HL-60/S4 (cell line): ENCODE results near the gene PLEKHG3.

ENCODE experiments used
- in situ Hi-C: fragments of 300-500 bp; cut with MboI; formaldehyde crosslinking; loops from 2 replicates; pipeline ENCODE4 v1.14.3; 2022; ENCODE audit warnings: low sequenced_read_pairs

Gene PLEKHG3

DNA sequence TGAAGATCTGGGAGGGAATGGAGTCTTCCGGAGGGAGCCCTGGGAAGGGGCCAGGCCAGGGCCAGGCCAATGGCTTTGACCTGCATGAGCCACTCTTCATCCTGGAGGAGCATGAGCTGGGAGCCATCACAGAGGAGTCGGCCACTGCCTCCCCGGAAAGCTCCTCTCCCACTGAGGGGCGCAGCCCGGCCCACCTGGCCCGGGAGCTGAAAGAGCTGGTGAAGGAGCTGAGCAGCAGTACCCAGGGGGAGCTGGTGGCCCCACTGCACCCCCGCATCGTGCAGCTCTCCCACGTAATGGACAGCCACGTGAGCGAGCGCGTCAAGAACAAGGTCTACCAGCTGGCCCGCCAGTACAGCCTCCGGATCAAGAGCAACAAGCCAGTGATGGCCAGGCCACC lies 37.7 kb downstream of the PLEKHG3 start:
- in situ Hi-C loops: no loop called here

DNA sequence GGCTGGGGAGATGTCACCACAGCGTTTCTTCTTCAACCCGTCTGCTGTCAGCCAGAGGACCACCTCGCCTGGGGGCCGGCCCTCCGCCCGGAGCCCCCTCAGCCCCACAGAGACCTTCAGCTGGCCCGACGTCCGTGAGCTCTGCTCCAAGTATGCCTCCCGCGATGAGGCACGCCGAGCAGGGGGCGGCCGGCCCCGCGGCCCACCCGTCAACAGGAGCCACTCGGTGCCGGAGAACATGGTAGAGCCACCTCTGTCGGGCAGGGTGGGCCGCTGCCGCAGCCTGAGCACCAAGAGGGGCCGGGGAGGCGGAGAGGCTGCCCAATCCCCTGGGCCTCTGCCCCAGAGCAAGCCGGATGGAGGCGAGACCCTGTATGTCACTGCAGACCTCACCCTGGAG lies 38.8 kb downstream of the PLEKHG3 start:
- in situ Hi-C loops: no loop called here

DNA sequence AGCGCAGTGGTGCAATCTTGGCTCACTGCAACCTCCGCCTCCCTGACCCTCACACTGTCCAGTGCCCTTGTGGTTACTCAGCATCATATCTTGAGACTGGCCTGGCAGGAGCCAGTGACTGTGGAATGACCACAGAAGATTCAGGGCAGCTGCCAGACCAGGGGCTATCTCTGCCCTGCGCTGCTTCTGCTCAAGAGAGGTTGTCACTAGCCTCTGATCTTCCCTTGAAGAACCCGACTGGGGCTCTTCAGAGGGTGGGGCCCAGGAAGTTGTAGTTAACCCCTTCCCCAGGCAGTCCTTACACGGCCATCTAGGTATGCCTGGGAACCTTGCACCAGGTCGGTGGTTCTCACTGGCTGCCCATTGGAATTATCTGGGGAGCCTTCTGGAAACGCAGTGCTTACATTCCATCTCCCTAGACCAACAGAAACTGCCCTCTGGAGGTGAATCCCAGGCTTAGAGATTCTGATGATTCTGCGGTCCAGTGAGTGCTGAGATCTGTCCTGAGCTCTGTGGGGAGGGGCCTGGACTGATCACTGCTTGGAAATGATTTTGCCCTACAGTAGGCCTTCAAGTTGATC lies 41.4 kb downstream of the PLEKHG3 start:
- in situ Hi-C loops: no loop called here

DNA sequence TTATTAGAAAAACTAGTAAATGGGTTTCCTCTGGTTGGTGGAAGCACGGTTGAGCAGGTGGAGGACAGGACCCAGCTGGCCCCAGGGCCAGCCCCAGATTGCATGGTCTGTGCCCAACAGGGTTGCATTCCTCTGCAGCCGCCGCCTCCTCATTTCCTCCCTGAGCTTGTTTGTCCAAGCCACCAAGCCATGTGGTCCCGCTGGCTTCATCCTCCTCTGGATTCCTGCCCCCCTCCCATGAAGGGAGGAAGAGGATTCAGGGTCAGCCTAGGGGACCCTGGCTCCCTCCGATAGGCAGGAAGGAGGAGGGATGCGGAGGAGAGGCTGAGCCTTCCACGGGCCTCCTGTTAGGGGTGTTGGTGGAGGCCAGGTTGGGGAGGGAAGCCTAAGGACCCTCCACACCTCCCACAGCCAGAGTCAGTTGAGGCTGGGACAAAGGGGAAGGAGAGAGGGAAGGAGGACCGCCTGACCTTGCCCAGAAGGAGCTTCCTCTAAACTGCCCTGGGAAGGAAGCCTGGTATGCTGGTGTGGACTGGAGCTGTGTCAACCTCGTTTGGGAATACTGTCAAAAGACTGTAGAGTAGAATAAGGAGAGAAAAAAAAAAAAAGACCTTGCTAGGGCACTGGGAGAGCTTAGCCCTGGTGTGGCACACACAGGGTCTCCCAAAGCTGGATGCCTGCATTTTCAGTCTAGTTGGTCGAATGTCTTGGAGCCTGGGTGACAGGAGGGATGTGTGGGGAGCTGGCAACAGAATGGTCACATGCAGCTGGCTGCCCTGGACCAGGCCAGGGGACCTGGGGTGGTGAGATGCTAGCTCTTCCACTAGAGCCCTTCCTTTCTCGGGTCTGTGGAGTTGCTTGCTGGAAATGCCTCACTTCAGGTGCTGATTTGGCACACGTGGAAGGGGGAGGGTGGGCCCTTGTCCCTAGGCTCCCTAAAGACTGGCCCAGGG lies 42.4 kb downstream of the PLEKHG3 start:
- in situ Hi-C loops: no loop called here

DNA sequence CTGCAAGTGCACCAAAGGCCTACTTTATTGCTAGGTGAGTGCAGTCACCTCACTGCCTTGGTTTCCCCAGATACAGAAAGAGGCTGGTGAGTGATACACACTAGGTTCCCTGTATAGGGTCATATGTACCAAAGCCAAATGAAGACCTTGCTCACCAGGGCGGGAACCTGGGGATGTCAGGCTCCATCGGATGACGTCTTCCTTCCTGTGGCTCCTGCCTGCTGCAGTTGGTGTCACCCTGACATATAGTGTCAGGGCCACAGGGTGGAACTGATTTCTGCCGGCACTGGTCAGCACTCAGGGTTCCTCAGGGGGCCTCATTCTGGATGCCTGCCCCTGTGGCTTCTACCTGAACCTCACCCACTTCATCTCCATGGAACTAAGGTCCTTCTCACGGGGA lies 43.1 kb downstream of the PLEKHG3 start:
- in situ Hi-C loops: no loop called here

DNA sequence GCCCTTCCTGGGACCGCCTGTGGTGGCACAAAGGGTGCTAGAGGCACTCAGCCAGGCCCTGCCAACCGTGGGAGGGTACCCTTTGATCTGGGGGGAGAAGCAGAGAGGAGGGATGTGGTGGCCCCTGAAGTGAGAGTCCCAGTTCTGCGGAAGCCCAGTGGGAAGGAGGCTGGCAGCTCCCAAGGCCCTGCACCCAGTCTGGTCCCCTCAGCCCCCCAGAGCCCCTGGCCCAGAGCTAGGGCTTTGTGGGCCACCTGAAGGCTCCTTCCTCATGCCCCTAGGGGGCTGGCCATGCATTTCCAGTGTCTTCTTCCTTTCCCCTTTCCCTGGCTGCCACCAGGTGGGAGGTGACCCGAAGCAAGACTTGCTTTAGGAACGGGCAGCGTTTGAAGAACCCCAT lies 44.3 kb downstream of the PLEKHG3 start:
- in situ Hi-C loops: no loop called here

DNA sequence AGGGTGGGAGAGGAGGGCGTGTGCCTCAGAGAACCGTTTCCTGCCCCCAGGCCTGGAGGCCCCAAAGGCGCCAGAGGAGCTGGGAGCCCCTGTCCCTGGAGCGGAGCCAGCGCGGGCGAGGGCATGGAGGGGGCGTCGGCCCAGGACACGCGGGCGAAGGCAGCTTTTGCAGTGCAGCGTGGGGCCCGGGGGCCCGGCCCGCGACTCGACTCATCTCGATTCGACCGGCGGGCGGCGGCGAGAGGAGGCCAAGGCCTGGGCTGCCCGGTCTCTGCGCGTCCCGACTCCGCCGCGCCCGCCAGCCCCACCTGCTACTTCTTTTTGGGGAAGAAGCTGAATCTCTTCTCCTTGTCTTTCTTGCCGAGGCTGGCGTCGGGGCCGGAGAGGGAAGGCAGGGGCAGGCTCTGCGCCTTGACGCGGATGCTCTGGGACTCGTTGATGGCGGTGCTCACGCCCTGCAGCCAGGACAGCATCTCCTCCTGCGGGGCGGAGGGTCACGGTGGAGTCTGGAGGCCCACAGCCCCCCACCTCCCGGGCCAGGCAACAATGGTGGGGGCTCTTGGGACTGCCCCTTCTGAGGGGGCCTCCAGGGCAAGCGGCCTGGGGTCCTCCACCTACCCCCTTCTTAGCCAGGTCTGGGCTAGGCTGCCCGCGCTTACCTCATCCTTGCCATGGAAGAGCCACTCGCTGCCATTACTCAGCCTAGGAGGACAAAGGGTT lies 44.9 kb downstream of the PLEKHG3 start:
- in situ Hi-C loops: no loop called here

DNA sequence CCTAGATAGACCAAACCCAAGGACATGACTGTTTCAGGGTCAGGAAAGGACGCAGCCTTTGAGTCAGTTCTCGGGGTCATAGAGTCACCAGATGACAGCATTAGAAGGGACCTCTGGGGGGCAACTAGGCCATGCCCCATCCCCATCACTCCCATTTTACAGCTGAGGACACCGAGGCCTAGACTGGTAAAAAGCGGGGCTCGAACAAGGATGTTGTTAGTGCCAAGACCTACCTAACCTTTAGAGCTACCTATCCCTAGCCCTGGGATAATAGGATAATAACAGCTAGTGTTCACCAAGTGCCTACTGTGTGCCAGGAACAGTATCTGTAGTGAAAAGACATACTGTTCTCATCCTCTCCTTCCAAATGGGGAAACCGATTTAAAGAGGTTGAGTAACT lies 48.7 kb downstream of the PLEKHG3 start:
- in situ Hi-C loops: loop anchor here (10.0 kb wide), 1 partner anchor 78 kb away; no protein-coding TSS in a partner anchor

DNA sequence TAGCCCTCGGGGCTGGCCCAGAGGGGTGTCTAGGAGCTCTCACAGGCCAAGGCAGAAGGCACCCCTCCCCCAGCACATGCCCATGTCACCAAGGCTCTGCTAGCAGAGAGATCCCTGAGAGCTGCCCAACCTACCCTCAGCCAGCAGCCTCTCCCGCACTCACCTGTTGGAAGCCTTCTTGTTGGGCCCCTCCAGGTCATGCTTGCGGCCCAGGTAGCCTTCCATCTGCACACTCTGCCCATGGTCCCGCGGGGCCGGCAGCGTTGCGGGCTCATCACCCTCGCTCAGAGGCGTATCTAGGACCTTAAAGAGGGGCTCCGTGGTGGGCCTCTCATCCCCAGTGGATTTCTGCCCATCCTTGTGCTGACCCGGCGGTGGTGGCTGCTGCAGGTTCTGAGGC lies 49.1 kb downstream of the PLEKHG3 start:
- in situ Hi-C loops: loop anchor here (10.0 kb wide), 1 partner anchor 79 kb away; no protein-coding TSS in a partner anchor

DNA sequence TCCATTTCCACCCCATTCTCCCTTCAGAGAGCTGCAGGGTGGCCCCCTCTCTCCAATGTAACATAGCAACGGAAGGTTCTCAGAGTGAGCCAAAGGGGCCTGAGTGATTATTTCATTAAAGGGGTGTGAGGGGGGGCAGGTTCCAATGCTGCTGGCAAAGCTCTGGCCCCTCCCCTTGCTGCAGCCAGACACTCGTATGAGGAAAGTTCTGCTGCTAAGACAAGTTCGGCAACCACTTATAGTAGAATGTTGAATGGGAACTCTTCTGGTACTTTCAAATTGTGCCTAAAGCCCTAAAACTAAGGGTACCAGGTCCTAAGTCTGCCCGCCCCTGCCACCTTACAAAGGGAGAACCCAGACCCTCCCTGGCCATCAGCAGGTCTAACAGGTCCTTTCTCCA lies 49.8 kb downstream of the PLEKHG3 start:
- in situ Hi-C loops: loop anchor here (10.0 kb wide), 1 partner anchor 79 kb away; no protein-coding TSS in a partner anchor

DNA sequence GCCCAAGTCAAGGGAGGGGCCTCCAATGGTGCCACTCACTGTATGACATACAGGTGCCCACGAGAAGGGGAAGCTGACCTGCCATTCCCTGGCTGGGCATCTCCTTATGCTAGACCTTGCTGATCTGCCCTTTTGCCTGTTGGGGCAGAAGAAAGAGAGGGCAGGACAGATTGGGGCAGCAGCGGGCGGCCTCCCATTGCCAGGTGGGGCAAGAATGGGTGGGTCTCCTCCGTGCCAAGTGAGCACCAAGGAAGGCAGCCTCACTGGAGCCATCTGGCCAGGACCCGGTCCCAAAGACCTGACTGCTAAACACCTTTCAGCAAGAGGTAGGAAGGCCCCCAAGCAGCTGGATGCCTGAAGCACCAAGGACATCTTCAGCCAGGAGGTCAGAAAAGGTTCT lies 50.5 kb downstream of the PLEKHG3 start:
- in situ Hi-C loops: loop anchor here (10.0 kb wide), 1 partner anchor 80 kb away; no protein-coding TSS in a partner anchor

DNA sequence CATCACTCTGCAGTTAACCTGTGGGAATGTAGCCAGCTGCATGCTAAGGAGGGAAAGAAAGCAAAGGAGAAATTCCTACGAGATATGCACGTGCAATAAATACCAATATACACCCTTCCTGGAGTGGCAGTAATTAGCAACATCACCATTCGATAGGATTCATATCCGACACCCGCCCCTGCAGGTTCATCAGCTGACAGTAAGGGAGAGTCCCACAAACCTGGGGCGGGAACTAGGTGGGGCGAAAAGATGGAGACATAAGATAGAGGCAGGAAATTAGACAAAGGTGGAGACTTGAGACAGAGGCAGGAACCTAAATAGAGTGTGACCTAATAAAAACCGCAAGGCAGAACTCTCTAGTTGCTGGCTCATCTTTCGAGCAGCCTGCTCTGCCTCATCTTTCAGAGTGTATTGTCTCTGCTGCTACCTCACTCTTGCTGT lies 51.6 kb downstream of the PLEKHG3 start:
- in situ Hi-C loops: loop anchor here (10.0 kb wide), 1 partner anchor 81 kb away; no protein-coding TSS in a partner anchor

DNA sequence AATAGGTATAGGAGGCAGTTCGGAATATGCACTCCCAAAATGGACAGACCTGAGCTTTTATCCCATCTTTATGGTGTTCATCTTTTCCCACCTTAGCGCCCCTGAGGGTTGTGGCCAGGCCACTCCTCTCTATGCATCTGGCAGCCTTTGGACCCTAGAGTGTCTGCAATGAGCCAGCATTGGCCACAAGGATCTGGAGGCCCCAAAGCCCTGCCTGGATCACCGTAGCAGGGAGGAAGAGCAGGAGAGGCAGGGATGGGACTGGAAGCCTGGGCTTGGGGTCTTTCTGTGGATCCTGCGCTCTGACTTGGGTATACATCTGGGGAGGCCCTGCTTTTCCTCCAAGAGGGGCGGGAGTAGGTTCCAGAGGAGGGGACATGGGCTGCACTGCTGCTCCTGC lies 52.5 kb downstream of the PLEKHG3 start:
- in situ Hi-C loops: loop anchor here (10.0 kb wide), 1 partner anchor 82 kb away; no protein-coding TSS in a partner anchor

DNA sequence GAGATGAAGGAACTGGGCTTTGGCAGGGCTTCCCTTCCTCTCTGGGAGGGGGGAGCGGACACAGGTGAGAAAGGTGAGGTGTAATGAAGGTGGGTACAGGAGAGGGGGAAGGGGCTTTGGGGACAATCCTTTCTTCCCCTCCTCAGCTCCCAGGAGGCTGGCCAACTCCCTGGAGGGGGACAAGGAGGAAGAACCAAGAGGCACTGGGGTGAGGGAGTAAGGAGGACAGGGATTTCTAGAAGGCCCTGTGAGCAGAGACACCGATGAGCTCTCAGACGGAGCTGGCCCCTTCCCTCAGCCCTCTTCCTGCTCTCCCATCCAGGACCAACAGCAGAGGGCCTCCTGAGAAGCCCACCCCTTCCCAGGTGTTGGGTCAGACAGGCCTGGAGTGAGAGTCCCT lies 53.4 kb downstream of the PLEKHG3 start:
- in situ Hi-C loops: loop anchor here (10.0 kb wide), 1 partner anchor 83 kb away; no protein-coding TSS in a partner anchor

DNA sequence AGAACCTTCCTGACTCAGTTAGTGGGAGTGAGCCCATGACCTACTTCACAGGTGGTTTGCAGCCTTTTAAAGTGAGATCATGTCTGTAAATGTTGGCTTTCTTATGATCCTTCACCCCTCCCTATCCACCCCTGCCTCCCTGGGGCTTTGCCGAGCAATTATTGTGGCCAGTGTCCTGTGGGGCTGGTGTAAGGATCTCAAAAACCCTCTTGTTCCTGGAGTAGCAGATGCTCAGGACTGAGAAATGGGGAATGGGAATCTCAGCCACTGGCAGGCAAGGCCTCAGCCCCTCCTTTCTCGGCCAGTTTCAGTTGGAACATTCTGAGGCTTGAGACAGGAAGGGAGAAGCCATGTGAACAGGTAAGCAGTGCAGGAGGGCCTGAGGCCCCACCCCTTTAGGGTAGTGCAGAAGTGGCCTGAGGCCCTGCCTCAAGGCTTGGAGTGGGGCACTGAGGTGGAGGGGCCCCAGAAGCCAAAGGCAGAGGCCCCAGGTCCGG lies 53.8 kb downstream of the PLEKHG3 start:
- in situ Hi-C loops: loop anchor here (10.0 kb wide), 1 partner anchor 83 kb away; no protein-coding TSS in a partner anchor

DNA sequence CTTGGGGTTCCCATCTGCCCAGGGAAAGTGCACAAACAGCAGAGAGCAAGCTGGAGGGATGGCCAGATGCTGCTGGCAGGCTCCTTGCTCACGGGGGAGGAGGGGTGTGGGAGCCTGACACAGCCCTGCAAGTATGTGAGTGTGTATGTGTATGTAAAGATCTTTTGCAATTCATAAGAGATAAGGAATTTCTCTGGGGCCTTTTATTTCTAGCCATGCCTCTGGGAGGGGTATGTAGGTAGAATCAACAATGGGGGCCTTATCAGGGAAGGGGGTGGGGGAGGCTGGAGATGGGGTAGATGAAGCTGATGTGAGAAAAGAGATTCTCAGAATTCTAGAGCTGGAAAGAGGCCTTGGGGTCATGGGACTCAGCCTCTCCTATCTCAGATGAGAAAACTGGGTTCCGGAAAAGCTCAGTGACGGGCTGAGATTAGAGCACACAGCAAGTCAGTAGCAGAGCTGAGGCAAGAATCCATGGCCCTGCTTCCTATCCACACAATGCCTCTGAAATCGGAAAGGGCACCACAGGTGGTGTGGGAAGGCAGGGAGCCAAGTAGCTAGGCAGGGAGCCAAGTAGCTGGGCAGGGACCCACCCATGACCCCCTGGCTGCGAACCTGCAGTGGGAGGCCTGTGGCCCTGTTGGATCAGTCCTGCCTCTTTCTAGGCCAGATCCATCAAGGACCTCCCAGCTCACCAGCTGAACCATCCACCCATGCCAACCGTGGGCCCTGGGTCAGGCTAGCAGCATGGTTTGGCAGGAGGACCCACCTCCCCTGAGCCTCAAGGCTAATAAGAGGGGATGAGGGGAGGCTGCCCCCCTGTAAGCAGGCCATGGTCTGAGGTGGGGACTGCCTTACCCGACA lies 54.7 kb downstream of the PLEKHG3 start:
- in situ Hi-C loops: loop anchor here (10.0 kb wide), 1 partner anchor 84 kb away; no protein-coding TSS in a partner anchor

DNA sequence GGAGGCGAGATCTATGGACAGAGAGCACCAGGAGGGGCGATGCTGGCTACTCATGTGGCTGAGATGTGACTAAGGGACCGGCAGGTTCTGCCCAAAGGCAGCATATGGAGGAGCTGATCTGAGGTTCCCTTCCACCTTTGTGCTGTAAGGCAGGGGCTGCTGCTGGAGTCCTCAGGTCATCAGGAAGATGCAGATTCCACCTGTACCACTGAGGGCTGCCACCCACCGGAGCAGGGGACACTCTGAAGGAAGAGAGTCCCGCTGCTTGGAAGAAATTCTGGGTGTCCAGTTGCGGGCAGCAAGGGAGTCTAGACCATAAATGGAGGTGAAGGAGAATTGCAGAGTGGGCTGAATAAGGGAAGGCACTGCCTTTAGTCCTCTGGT lies 55.3 kb downstream of the PLEKHG3 start:
- in situ Hi-C loops: loop anchor here (10.0 kb wide), 1 partner anchor 85 kb away; no protein-coding TSS in a partner anchor

DNA sequence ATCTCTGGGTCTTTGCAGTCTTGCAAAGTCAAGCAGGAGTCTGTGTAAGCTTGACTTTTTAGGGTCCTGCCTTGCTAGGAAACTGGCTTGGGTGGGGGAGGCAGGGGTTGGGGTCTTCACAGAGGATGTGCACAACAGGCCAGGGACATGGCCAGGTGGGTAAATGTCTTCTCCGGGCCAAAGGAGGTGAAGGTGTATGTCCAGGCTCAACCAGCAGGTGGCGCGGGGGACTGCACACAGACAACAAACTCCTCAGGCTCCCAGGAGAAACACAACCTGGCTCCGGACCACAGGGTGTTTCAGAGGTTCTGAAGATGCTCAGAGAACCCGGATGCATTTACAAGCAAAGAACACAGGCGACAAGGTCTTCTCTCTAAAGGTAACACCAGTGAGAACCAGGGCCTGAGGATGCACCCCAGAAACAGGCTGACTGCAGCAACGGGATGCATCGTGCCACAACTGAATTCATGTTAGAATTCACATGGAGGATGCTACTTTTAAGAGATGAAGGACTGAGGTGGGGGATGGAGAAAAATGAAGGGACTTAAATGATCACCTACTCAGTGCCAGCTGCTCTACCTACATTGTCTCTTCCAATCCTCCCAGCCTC lies 56.0 kb downstream of the PLEKHG3 start:
- in situ Hi-C loops: no loop called here

DNA sequence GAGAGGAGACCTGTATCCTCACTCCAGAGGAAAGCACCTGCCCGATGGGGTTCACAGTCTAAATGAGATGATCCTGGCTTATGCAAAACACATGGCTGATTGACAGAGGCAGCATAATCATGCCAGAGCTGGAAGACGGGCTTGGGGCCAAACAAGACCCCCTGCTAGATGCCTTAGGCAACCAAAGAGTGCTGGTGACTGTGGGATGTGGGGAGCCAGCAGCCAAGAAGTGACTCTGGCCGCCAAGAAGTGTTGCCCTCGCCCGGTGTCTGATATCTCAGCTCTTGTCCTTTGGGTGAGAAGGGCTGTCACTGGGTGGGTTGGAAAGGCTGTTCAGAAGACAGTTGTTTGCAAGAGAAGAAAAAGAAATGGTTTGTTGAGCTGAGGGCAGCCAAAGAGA lies 56.7 kb downstream of the PLEKHG3 start:
- in situ Hi-C loops: no loop called here
